Measurements from ENCODE around the gene AURKA. TPM values are rescaled to one million over a fixed set of nuclear protein-coding genes. Genes with fewer than 3 reads are reported as not detected.
A peak's percentile ranks its signal among the peaks of the same experiment; 100 is the strongest.

AURKA gene
- total RNA-seq, 1 donor from 2014 or later = 12.4 TPM

GRCh38 chr20:56389807-56390206, 2.2 kb downstream of the AURKA start:
- H3K27me3 Mint-ChIP-seq (ENCODE audit: unreplicated experiment) = no peaks in the 10 kb centered on the region
- H3K27ac Mint-ChIP-seq (ENCODE audit: unreplicated experiment) = no peak overlapping the region
- peaks cover 25% of the 10 kb centered on the region for H3K4me1 Mint-ChIP-seq (ENCODE audit: low read depth, unreplicated experiment)
- H3K9me3 Mint-ChIP-seq (ENCODE audit: unreplicated experiment) = no peaks in the 10 kb centered on the region
- H3K36me3 Mint-ChIP-seq (ENCODE audit: unreplicated experiment) = no peaks in the 10 kb centered on the region
- DNase-seq = no peak
- TF ChIP-seq, protein P1, sequence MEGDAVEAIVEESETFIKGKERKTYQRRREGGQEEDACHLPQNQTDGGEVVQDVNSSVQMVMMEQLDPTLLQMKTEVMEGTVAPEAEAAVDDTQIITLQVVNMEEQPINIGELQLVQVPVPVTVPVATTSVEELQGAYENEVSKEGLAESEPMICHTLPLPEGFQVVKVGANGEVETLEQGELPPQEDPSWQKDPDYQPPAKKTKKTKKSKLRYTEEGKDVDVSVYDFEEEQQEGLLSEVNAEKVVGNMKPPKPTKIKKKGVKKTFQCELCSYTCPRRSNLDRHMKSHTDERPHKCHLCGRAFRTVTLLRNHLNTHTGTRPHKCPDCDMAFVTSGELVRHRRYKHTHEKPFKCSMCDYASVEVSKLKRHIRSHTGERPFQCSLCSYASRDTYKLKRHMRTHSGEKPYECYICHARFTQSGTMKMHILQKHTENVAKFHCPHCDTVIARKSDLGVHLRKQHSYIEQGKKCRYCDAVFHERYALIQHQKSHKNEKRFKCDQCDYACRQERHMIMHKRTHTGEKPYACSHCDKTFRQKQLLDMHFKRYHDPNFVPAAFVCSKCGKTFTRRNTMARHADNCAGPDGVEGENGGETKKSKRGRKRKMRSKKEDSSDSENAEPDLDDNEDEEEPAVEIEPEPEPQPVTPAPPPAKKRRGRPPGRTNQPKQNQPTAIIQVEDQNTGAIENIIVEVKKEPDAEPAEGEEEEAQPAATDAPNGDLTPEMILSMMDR (IDR thresholded peaks at IDR 0.05; ENCODE audit: partially characterized antibody, unreplicated experiment) = no peak
- no peak overlapping the region for H3K4me3 Mint-ChIP-seq (ENCODE audit: unreplicated experiment)

DNA sequence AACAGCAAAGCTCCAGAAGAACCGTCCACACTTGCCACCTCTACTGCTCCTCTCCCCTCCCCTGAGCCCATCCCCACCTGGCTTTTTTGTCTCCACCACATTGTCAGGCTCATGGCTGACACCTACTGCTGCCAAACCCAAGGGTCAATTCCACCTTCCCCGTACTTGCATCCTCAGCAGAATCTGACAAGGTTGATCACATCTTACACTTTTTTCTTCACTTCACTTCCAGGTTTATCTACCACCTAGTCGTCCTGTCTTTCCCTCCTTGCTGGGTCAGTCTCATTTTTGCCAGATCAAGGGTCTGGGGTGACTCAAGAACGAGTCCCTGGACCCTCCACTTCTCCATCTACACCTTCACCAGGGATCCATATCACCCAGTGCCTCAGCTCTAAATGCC, 3.1 kb downstream of the AURKA start:
- Mint-ChIP-seq H3K4me1 (ENCODE audit: low read depth, unreplicated experiment) (peaks cover 29% of the 10 kb centered on the region), H3K27me3 (ENCODE audit: unreplicated experiment) (no peaks in the 10 kb centered on the region), H3K27ac (ENCODE audit: unreplicated experiment) (no peak overlapping the region), H3K4me3 (ENCODE audit: unreplicated experiment) (peak overlapping the region; percentile 1), H3K9me3 (ENCODE audit: unreplicated experiment) (no peaks in the 10 kb centered on the region), H3K36me3 (ENCODE audit: unreplicated experiment) (no peaks in the 10 kb centered on the region)
- TF ChIP-seq, protein P1 (IDR thresholded peaks at IDR 0.05; ENCODE audit: partially characterized antibody, unreplicated experiment) = no peak
- no peak for DNase-seq

DNA sequence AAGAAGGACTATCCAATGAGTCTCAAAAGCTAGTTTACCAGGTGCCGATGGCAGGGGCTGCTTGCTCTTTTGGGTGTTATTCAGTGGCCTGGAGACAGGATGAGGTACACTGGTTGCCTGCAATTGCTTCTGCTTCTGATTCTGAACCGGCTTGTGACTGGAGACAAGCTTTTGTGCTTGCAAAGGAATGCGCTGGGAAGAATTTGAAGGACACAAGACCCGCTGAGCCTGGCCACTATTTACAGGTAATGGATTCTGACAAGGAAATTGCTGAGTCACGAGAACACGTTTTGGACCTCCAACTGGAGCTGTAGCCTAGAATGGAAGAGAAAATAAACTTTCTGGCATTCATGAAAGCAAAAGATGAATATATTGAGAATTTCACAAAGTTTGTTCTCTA, 5.8 kb downstream of the AURKA start:
- TF ChIP-seq, protein P1 (IDR thresholded peaks at IDR 0.05; ENCODE audit: partially characterized antibody, unreplicated experiment) = no peak

GRCh38 chr20:56385130-56385529, 6.9 kb downstream of the AURKA start:
- peaks cover 31% of the 10 kb centered on the region for H3K4me1 Mint-ChIP-seq (ENCODE audit: low read depth, unreplicated experiment)
- H3K27ac Mint-ChIP-seq (ENCODE audit: unreplicated experiment) = peak overlapping the region; percentile 69
- peak overlapping the region; percentile 31 for H3K4me3 Mint-ChIP-seq (ENCODE audit: unreplicated experiment)
- H3K27me3 Mint-ChIP-seq (ENCODE audit: unreplicated experiment) = peaks cover 4% of the 10 kb centered on the region
- H3K9me3 Mint-ChIP-seq (ENCODE audit: unreplicated experiment) = peaks cover 4% of the 10 kb centered on the region
- TF ChIP-seq, protein P1 (IDR thresholded peaks at IDR 0.05; ENCODE audit: partially characterized antibody, unreplicated experiment) = no peak
- H3K36me3 Mint-ChIP-seq (ENCODE audit: unreplicated experiment) = no peaks in the 10 kb centered on the region
- no peak for DNase-seq

More for the DNA sequence above, 5.8 kb downstream of the AURKA start:
- DNase-seq = no peak
- peaks cover 4% of the 10 kb centered on the region for H3K27me3 Mint-ChIP-seq (ENCODE audit: unreplicated experiment)
- peaks cover 35% of the 10 kb centered on the region for H3K4me1 Mint-ChIP-seq (ENCODE audit: low read depth, unreplicated experiment)
- H3K9me3 Mint-ChIP-seq (ENCODE audit: unreplicated experiment) = peaks cover 4% of the 10 kb centered on the region
- H3K27ac Mint-ChIP-seq (ENCODE audit: unreplicated experiment) = peak overlapping the region; percentile 34
- no peak overlapping the region for H3K4me3 Mint-ChIP-seq (ENCODE audit: unreplicated experiment)
- no peaks in the 10 kb centered on the region for H3K36me3 Mint-ChIP-seq (ENCODE audit: unreplicated experiment)

DNA sequence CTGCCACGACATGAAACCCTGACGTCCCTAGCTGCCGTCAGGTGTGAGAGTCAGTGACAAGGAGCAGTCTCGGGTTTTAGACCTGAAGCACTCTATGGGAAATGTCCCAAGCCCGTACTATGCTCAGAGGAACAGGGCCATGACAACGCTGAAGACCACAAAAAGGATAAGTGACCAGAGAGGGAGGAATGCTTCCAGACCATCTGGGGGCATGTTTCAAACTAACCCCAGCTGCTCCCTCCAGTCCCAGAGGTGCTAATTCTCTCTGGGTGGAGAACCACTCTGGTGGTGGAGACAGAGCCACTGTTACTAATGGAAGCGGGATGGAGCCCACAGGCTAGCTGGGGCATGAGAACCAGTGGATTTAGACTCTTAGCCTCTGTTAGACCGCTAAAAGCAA, 8.7 kb downstream of the AURKA start:
- Mint-ChIP-seq H3K4me3 (ENCODE audit: unreplicated experiment) (peak overlapping the region; percentile 78), H3K9me3 (ENCODE audit: unreplicated experiment) (peaks cover 4% of the 10 kb centered on the region), H3K27ac (ENCODE audit: unreplicated experiment) (peak overlapping the region; percentile 94), H3K4me1 (ENCODE audit: low read depth, unreplicated experiment) (peaks cover 31% of the 10 kb centered on the region), H3K36me3 (ENCODE audit: unreplicated experiment) (no peaks in the 10 kb centered on the region), H3K27me3 (ENCODE audit: unreplicated experiment) (peaks cover 4% of the 10 kb centered on the region)
- peak; percentile 72 for DNase-seq
- TF ChIP-seq, protein P1 (IDR thresholded peaks at IDR 0.05; ENCODE audit: partially characterized antibody, unreplicated experiment) = no peak
